Neural cell (in vitro differentiated cells): ENCODE measurements around the gene NUCB2.
"Not testable (repeated sequence)": the region's sequence is repeated elsewhere in the genome, so short reads cannot be mapped to it uniquely, and the experiment has no call there.

Source experiments
- CTCF ChIP-seq: fragments of 450-650 bp; IDR thresholded peaks from 2 replicates; pipeline ENCODE4 v1.5.1; 2014; ENCODE audit warnings: antibody characterized with exemption, mild to moderate bottlenecking, moderate library complexity; ENCODE audit not compliant: poor library complexity, severe bottlenecking
- EP300 ChIP-seq: fragments of 450-650 bp; conservative IDR thresholded peaks from 2 replicates; pipeline ENCODE4 v1.6.1; 2014; ENCODE audit warnings: antibody characterized with exemption, mild to moderate bottlenecking, moderate library complexity; ENCODE audit not compliant: poor library complexity, severe bottlenecking
- EZH2 ChIP-seq: fragments of 200-600, 300-800 bp; shearing (Covaris generic), sonication (generic); IDR thresholded peaks from 2 replicates; pipeline ENCODE4 v1.6.1; 2014; ENCODE audit warnings: antibody characterized with exemption, low read length, borderline replicate concordance, mild to moderate bottlenecking; ENCODE audit not compliant: insufficient read depth, poor library complexity, severe bottlenecking
- MXI1 ChIP-seq: fragments of 450-650 bp; conservative IDR thresholded peaks from 2 replicates; pipeline ENCODE4 v1.6.1; 2014; ENCODE audit warnings: antibody characterized with exemption, mild to moderate bottlenecking; ENCODE audit not compliant: poor library complexity, severe bottlenecking
- POLR2AphosphoS5 ChIP-seq: IDR thresholded peaks from 2 replicates; pipeline ENCODE4 v1.6.1; 2012
- RAD21 ChIP-seq: fragments of 450-650 bp; conservative IDR thresholded peaks from 2 replicates; pipeline ENCODE4 v1.6.1; 2014; ENCODE audit warnings: antibody characterized with exemption, mild to moderate bottlenecking, moderate library complexity
- TAF1 ChIP-seq: IDR thresholded peaks from 2 replicates; pipeline ENCODE4 v1.6.1; 2012; ENCODE audit warnings: low read depth
- TF ChIP-seq, protein P1 (sequence below): IDR thresholded peaks from 2 replicates; pipeline ENCODE4 v1.6.1; 2012; ENCODE audit warnings: borderline replicate concordance

DNA sequence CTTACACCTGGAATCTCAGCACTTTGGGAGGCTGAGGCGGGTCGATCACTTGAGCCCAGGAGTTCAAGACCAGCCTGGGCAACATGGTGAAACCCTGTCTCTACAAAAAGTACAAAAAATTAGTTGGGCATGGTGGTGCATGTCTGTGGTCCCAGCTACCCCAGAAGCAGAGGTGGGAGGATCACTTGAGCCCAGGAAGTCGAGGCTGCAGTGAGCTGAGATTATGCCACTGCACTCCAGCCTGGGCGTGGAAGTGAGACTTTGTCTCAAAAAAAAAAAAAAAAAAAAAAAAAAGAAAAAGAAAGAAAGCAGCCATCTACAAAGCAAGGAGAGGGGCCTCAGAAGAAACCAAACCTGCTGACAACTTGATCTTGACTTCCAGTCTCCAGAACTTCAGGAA is 36.6 kb upstream of the NUCB2 start:
- TF ChIP-seq CTCF, EZH2, RAD21, EP300, TAF1, POLR2AphosphoS5, MXI1: not testable (repeated sequence)
- TF ChIP-seq, protein P1, sequence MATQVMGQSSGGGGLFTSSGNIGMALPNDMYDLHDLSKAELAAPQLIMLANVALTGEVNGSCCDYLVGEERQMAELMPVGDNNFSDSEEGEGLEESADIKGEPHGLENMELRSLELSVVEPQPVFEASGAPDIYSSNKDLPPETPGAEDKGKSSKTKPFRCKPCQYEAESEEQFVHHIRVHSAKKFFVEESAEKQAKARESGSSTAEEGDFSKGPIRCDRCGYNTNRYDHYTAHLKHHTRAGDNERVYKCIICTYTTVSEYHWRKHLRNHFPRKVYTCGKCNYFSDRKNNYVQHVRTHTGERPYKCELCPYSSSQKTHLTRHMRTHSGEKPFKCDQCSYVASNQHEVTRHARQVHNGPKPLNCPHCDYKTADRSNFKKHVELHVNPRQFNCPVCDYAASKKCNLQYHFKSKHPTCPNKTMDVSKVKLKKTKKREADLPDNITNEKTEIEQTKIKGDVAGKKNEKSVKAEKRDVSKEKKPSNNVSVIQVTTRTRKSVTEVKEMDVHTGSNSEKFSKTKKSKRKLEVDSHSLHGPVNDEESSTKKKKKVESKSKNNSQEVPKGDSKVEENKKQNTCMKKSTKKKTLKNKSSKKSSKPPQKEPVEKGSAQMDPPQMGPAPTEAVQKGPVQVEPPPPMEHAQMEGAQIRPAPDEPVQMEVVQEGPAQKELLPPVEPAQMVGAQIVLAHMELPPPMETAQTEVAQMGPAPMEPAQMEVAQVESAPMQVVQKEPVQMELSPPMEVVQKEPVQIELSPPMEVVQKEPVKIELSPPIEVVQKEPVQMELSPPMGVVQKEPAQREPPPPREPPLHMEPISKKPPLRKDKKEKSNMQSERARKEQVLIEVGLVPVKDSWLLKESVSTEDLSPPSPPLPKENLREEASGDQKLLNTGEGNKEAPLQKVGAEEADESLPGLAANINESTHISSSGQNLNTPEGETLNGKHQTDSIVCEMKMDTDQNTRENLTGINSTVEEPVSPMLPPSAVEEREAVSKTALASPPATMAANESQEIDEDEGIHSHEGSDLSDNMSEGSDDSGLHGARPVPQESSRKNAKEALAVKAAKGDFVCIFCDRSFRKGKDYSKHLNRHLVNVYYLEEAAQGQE, result not testable (repeated sequence)
